Measurements from ENCODE around the gene ISY1.

DNA sequence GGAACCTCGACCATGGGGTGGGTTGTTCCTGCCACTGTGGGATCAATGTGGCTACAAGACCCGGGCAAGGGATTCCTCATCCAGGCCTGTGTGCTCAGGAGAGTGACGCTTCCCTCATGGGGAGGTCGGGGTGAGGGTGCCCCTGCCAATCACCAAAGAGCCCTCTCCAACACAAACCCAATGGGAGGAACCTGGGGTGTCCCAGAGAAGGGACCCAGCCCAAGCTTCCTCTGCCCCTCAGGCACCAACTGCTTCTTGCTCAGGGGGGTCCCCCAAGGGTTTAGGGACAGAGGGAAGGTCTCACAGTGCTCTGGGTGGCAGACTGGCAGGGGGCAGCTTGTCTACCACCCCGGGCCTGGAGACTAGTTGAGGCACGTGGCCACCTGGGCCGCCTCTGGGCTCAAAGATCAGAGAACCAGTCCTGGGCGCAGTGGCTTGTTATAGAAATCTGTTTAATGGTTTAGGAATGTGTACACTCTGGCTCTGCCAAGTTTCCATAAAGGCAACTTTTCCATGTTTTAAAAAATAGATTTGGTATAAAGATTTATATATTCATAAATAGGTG is 73.6 kb downstream of the ISY1 start:
- TF ChIP-seq, protein P1, sequence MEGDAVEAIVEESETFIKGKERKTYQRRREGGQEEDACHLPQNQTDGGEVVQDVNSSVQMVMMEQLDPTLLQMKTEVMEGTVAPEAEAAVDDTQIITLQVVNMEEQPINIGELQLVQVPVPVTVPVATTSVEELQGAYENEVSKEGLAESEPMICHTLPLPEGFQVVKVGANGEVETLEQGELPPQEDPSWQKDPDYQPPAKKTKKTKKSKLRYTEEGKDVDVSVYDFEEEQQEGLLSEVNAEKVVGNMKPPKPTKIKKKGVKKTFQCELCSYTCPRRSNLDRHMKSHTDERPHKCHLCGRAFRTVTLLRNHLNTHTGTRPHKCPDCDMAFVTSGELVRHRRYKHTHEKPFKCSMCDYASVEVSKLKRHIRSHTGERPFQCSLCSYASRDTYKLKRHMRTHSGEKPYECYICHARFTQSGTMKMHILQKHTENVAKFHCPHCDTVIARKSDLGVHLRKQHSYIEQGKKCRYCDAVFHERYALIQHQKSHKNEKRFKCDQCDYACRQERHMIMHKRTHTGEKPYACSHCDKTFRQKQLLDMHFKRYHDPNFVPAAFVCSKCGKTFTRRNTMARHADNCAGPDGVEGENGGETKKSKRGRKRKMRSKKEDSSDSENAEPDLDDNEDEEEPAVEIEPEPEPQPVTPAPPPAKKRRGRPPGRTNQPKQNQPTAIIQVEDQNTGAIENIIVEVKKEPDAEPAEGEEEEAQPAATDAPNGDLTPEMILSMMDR (IDR thresholded peaks at IDR 0.05), result no peak
- TF ChIP-seq ZFX (IDR thresholded peaks at IDR 0.05; ENCODE audit: borderline replicate concordance), result no peak
